H9 (cell line): ENCODE measurements around the gene ADARB2. TPM values are rescaled to one million over a fixed set of nuclear protein-coding genes. Genes with fewer than 3 reads are reported as not detected.
A peak's percentile ranks its signal among the peaks of the same experiment; 100 is the strongest.

Experiments
- DNase-seq: peaks from one replicate; pipeline ENCODE4 v3.0.0-alpha.2; 2017
- H2AFZ ChIP-seq: one replicate; pipeline ENCODE4 v1.6.1; 2013; ENCODE audit warnings: mild to moderate bottlenecking, low read length, control low read depth, moderate library complexity
- H2AK5ac ChIP-seq: 2 replicates; pipeline ENCODE4 v1.6.1; 2013; ENCODE audit warnings: low read length, control low read depth, mixed read lengths; ENCODE audit not compliant: insufficient read length
- H2BK120ac ChIP-seq: one replicate; pipeline ENCODE4 v1.6.1; 2013; ENCODE audit warnings: low read depth, mild to moderate bottlenecking, low read length, control low read depth, inconsistent platforms; ENCODE audit not compliant: poor library complexity, severe bottlenecking
- H2BK12ac ChIP-seq: 2 replicates; pipeline ENCODE4 v1.6.1; 2013; ENCODE audit warnings: low read length, control low read depth, mixed read lengths, low read depth; ENCODE audit not compliant: insufficient read length
- H2BK15ac ChIP-seq: 2 replicates; pipeline ENCODE4 v1.6.1; 2013; ENCODE audit warnings: low read depth, low read length, control low read depth
- H2BK20ac ChIP-seq: one replicate; pipeline ENCODE4 v1.6.1; 2013; ENCODE audit warnings: low read depth, mild to moderate bottlenecking, low read length, control low read depth, inconsistent platforms; ENCODE audit not compliant: poor library complexity, severe bottlenecking
- H2BK5ac ChIP-seq: 2 replicates; pipeline ENCODE4 v1.6.1; 2013; ENCODE audit warnings: low read length, control low read depth, mixed read lengths; ENCODE audit not compliant: insufficient read length
- H3K14ac ChIP-seq: 2 replicates; pipeline ENCODE4 v1.6.1; 2013; ENCODE audit warnings: low read length, control low read depth; ENCODE audit not compliant: insufficient read depth
- H3K18ac ChIP-seq: 2 replicates; pipeline ENCODE4 v1.6.1; 2013; ENCODE audit warnings: low read depth, mild to moderate bottlenecking, mixed read lengths, low read length, control low read depth; ENCODE audit not compliant: insufficient read length
- H3K23ac ChIP-seq: 2 replicates; pipeline ENCODE4 v1.6.1; 2013; ENCODE audit warnings: low read length, control low read depth, mixed read lengths, low read depth; ENCODE audit not compliant: insufficient read length
- H3K23me2 ChIP-seq: 2 replicates; pipeline ENCODE4 v1.6.1; 2013; ENCODE audit warnings: low read depth, mild to moderate bottlenecking, mixed read lengths, low read length, control low read depth; ENCODE audit not compliant: insufficient read length, poor library complexity, severe bottlenecking
- H3K27ac ChIP-seq: 2 replicates; pipeline ENCODE4 v1.5.1; 2013; ENCODE audit warnings: low read length, control low read depth, mixed read lengths, low read depth; ENCODE audit not compliant: insufficient read length
- H3K27me3 ChIP-seq: 2 replicates; pipeline ENCODE4 v1.6.1; 2013; ENCODE audit warnings: low read length, control low read depth, inconsistent platforms; ENCODE audit not compliant: insufficient read depth
- H3K4ac ChIP-seq: 2 replicates; pipeline ENCODE4 v1.6.1; 2013; ENCODE audit warnings: low read depth, mild to moderate bottlenecking, control low read depth, inconsistent platforms, low read length, moderate library complexity
- H3K4me1 ChIP-seq: 2 replicates; pipeline ENCODE4 v1.6.1; 2013; ENCODE audit warnings: low read length, control low read depth, inconsistent platforms; ENCODE audit not compliant: insufficient read depth
- H3K4me2 ChIP-seq: 2 replicates; pipeline ENCODE4 v1.6.1; 2013; ENCODE audit warnings: low read length, control low read depth, mixed read lengths; ENCODE audit not compliant: insufficient read length, insufficient read depth
- H3K56ac ChIP-seq: 2 replicates; pipeline ENCODE4 v1.6.1; 2013; ENCODE audit warnings: low read depth, mild to moderate bottlenecking, mixed read lengths, low read length, control low read depth; ENCODE audit not compliant: insufficient read length
- H3K79me1 ChIP-seq: 2 replicates; pipeline ENCODE4 v1.6.1; 2013; ENCODE audit warnings: low read depth, mild to moderate bottlenecking, moderate library complexity, low read length, control low read depth, inconsistent platforms; ENCODE audit not compliant: insufficient read depth, poor library complexity, severe bottlenecking
- H3K79me2 ChIP-seq: 2 replicates; pipeline ENCODE4 v1.6.1; 2013; ENCODE audit warnings: low read length, control low read depth, inconsistent platforms; ENCODE audit not compliant: insufficient read depth
- H3K9ac ChIP-seq: 2 replicates; pipeline ENCODE4 v1.6.1; 2013; ENCODE audit warnings: low read length, control low read depth, mixed read lengths; ENCODE audit not compliant: insufficient read length; ENCODE audit errors: extremely low read depth
- H3K9me3 ChIP-seq: one replicate; pipeline ENCODE4 v1.6.1; 2013; ENCODE audit warnings: low read depth, low read length, inconsistent platforms; ENCODE audit not compliant: control insufficient read depth
- H3T11ph ChIP-seq: one replicate; pipeline ENCODE4 v1.6.1; 2013; ENCODE audit warnings: mild to moderate bottlenecking, low read length, control low read depth, inconsistent platforms
- H4K20me1 ChIP-seq: one replicate; pipeline ENCODE4 v1.6.1; 2013; ENCODE audit not compliant: control insufficient read depth, insufficient read length, insufficient read depth
- H4K5ac ChIP-seq: 2 replicates; pipeline ENCODE4 v1.6.1; 2013; ENCODE audit warnings: low read depth, mild to moderate bottlenecking, mixed read lengths, low read length, control low read depth; ENCODE audit not compliant: insufficient read length
- H4K8ac ChIP-seq: replicated peaks from 2 replicates; pipeline ENCODE4 v1.6.1; 2013; ENCODE audit warnings: low read length, control low read depth, mixed read lengths, low read depth; ENCODE audit not compliant: insufficient read length
- H4K91ac ChIP-seq: 2 replicates; pipeline ENCODE4 v1.6.1; 2013; ENCODE audit warnings: low read depth, mild to moderate bottlenecking, moderate library complexity, mixed read lengths, low read length, control low read depth; ENCODE audit not compliant: insufficient read length
- H3K27ac Mint-ChIP-seq, 3 experiments: 2 replicates in 2 of 3; 3 replicates in 1 of 3; pipeline ENCODE4 v1.8.0; 2020 to 2021; ENCODE audit warnings: mixed read lengths in 3 of 3, mild to moderate bottlenecking in 1 of 3, moderate library complexity in 1 of 3
- H3K27me3 Mint-ChIP-seq: 2 replicates; pipeline ENCODE4 v1.8.0; 2021; ENCODE audit warnings: low read depth, mild to moderate bottlenecking, moderate library complexity, mixed read lengths
- H3K36me3 Mint-ChIP-seq, 3 experiments: 2 replicates in 2 of 3; 3 replicates in 1 of 3; pipeline ENCODE4 v1.8.0; 2020 to 2021; ENCODE audit warnings: low read depth in 3 of 3, mixed read lengths in 3 of 3; ENCODE audit not compliant: insufficient read depth in 1 of 3
- H3K4me1 Mint-ChIP-seq, 2 experiments: 2 replicates each; pipeline ENCODE4 v1.8.0; 2020; ENCODE audit warnings: mixed read lengths in 2 of 2
- H3K4me3 Mint-ChIP-seq, 2 experiments: 2 replicates in 1 of 2; 3 replicates in 1 of 2; pipeline ENCODE4 v1.8.0; 2020 to 2021; ENCODE audit warnings: mild to moderate bottlenecking in 2 of 2, mixed read lengths in 2 of 2, moderate library complexity in 1 of 2
- H3K9me3 Mint-ChIP-seq, 2 experiments: 2 replicates in 1 of 2; 3 replicates in 1 of 2; pipeline ENCODE4 v1.8.0; 2020; ENCODE audit warnings: mild to moderate bottlenecking in 2 of 2, mixed read lengths in 2 of 2, moderate library complexity in 1 of 2
- CTCF ChIP-seq: fragments of 200-600 bp; sonication (generic); conservative IDR thresholded peaks from 3 replicates; pipeline ENCODE4 v1.8.0; 2021; ENCODE audit warnings: antibody characterized with exemption, mild to moderate bottlenecking
- WGBS: extraction: QIAGEN DNeasy Blood & Tissue Kit; methylation state at CpG from one replicate; pipeline ENCODE4 v1.1.7; 2013; ENCODE audit warnings: missing lambda C conversion rate, low lambda C conversion rate, mixed read lengths; ENCODE audit not compliant: insufficient read length; ENCODE audit errors: extremely low coverage; 5-methylcytosine and 5-hydroxymethylcytosine counted together
- total RNA-seq: library from RNA; stranded (reverse); gene quantifications from 2 replicates; pipeline ENCODE4 v1.2.1, GENCODE V29; 2021

The ADARB2 gene
- total RNA-seq, 1 experiment from 2014 or later = 0.87 TPM

- no CpG with 5 or more reads among the region's 26 CpGs for WGBS
- peaks cover 3 to 9% of the 10 kb centered on the region in 2 experiments; a peak in 3 of 4 replicates for H3K4me1 Mint-ChIP-seq
- Histone ChIP-seq H3K27ac (no peak overlapping the region), H3T11ph (no peak overlapping the region), H4K91ac (no peak overlapping the region), H2BK15ac (no peak overlapping the region), H4K8ac (no peak overlapping the region), H3K9ac (no peak overlapping the region), H3K4me1 (no peaks in the 10 kb centered on the region), H2BK12ac (no peak overlapping the region), H3K9me3 (no peaks in the 10 kb centered on the region), H2BK5ac (no peak overlapping the region), H4K20me1 (no peaks in the 10 kb centered on the region), H3K4ac (no peak overlapping the region), H3K79me1 (no peaks in the 10 kb centered on the region), H3K23me2 (no peaks in the 10 kb centered on the region), H3K23ac (no peak overlapping the region), H3K27me3 (no peaks in the 10 kb centered on the region), H2AFZ (no peak overlapping the region), H3K14ac (no peak overlapping the region; the same call in 1 of the 2 replicates), H3K4me2 (no peak overlapping the region), H3K56ac (no peak overlapping the region), H4K5ac (no peak overlapping the region), H2BK120ac (no peak overlapping the region), H2AK5ac (no peak overlapping the region), H3K79me2 (no peaks in the 10 kb centered on the region), H3K18ac (no peak overlapping the region), H2BK20ac (no peak overlapping the region)
- H3K9me3 Mint-ChIP-seq = no peaks in the 10 kb centered on the region; a peak in 1 of 5 replicates
- peak; percentile 21 for DNase-seq
- TF ChIP-seq CTCF = no peak
- H3K27ac Mint-ChIP-seq = no peak overlapping the region
- H3K4me3 Mint-ChIP-seq = no peak overlapping the region
- H3K27me3 Mint-ChIP-seq = no peaks in the 10 kb centered on the region; the same call in none of the 2 replicates
- H3K36me3 Mint-ChIP-seq = no peaks in the 10 kb centered on the region; a peak in 1 of 7 replicates
Observed at GRCh38 chr10:1204434-1205326, 532.6 kb downstream of the ADARB2 start.
